ENCODE results near the gene PPHLN1. TPM values are rescaled to one million over a fixed set of nuclear protein-coding genes. Genes with fewer than 3 reads are reported as not detected.

Gene PPHLN1
- total and polyA plus RNA-seq, 2 of the 8 experiments (the other 6 are each of a cell fraction or from before 2014, with no cell fraction given), result 34.3 to 71.6 TPM

GRCh38 chr12:42482748-42483520, 157.0 kb downstream of the PPHLN1 start (continued):
- TF ChIP-seq CHD7 (IDR thresholded peaks at IDR 0.05; ENCODE audit: insufficient replicate concordance, low read length) (no peak), JUND (IDR thresholded peaks at IDR 0.05; ENCODE audit: low read length) (no peak), HDAC2 (IDR thresholded peaks at IDR 0.05; ENCODE audit: borderline replicate concordance in 1 of 2, low read depth in 2 of 2, low read length in 2 of 2) (0 out of 4 replicates have a peak, but pooled peaks of 1 of the 2 experiments have one; percentile 15), EZH2 (IDR thresholded peaks at IDR 0.05; ENCODE audit: low read depth, low read length, severe bottlenecking) (peak; percentile 31), RXRA (IDR thresholded peaks at IDR 0.05; ENCODE audit: insufficient read depth, low read depth, low read length) (no peak), EGR1 (IDR thresholded peaks at IDR 0.05; ENCODE audit: borderline replicate concordance, low read depth, low read length) (no peak), SRF (IDR thresholded peaks at IDR 0.05; ENCODE audit: low read depth, low read length) (no peak), SAP30 (IDR thresholded peaks at IDR 0.05; ENCODE audit: insufficient read depth, insufficient replicate concordance, low read length) (no peak), SP4 (IDR thresholded peaks at IDR 0.05; ENCODE audit: low read length) (no peak), FOSL1 (IDR thresholded peaks at IDR 0.05; ENCODE audit: insufficient read depth, low read depth, low read length) (no peak)

Data from H1 (cell line).